Renal cortical epithelial cell (primary cell): ENCODE data around the gene FLT3. TPM values are rescaled to one million over a fixed set of nuclear protein-coding genes. Genes with fewer than 3 reads are reported as not detected.
"Not testable (repeated sequence)": the region's sequence is repeated elsewhere in the genome, so short reads cannot be mapped to it uniquely, and the experiment has no call there.

Experiments used
- DNase-seq: peaks from one replicate; pipeline ENCODE4 v3.0.0-alpha.2; 2011; ENCODE audit warnings: low read depth
- total RNA-seq: library from RNA; depleted of rRNA; stranded (reverse); fragments of >200 nt; gene quantifications from 2 replicates; pipeline ENCODE4 v1.2.3, GENCODE V29; 2014

Gene FLT3
- total RNA-seq, 1 donor from 2014 or later = under 0.01 TPM

- DNase-seq = no peak
Observed at GRCh38 chr13:28099396-28100149, 803 bp downstream of the FLT3 start.

GRCh38 chr13:28097503-28097902 lies 2.9 kb downstream of the FLT3 start:
- no peak for DNase-seq

- DNase-seq = no peak
Observed at GRCh38 chr13:28094306-28094705, 6.1 kb downstream of the FLT3 start.

GRCh38 chr13:28093881-28094280 lies 6.5 kb downstream of the FLT3 start:
- DNase-seq = no peak

GRCh38 chr13:28092431-28092830 lies 7.9 kb downstream of the FLT3 start:
- DNase-seq = no peak

- peak; percentile 15 for DNase-seq
Observed at GRCh38 chr13:28089065-28089464, 11.3 kb downstream of the FLT3 start.

- not testable (repeated sequence) for DNase-seq
Observed at GRCh38 chr13:28077820-28078219, 22.6 kb downstream of the FLT3 start.

- DNase-seq = no peak
Observed at GRCh38 chr13:28077231-28077630, 23.1 kb downstream of the FLT3 start.

- DNase-seq = no peak
Observed at GRCh38 chr13:28071424-28071823, 29.0 kb downstream of the FLT3 start.

GRCh38 chr13:28067491-28067890 lies 32.9 kb downstream of the FLT3 start:
- no peak for DNase-seq

- peak; percentile 26 for DNase-seq
Observed at GRCh38 chr13:28058866-28059613, 41.3 kb downstream of the FLT3 start.

GRCh38 chr13:28056970-28057712 lies 43.2 kb downstream of the FLT3 start:
- DNase-seq = no peak

GRCh38 chr13:28056426-28056825 lies 44.0 kb downstream of the FLT3 start:
- no peak for DNase-seq

- DNase-seq = no peak
Observed at GRCh38 chr13:28055357-28055756, 45.0 kb downstream of the FLT3 start.

GRCh38 chr13:28052945-28053344 lies 47.4 kb downstream of the FLT3 start:
- no peak for DNase-seq

- no peak for DNase-seq
Observed at GRCh38 chr13:28049880-28050875, 50.2 kb downstream of the FLT3 start.

- no peak for DNase-seq
Observed at GRCh38 chr13:28049215-28049614, 51.2 kb downstream of the FLT3 start.

- no peak for DNase-seq
Observed at GRCh38 chr13:28048768-28049167, 51.6 kb downstream of the FLT3 start.

- peak; percentile 62 for DNase-seq
Observed at GRCh38 chr13:28047757-28048388, 52.5 kb downstream of the FLT3 start.

- peak; percentile 16 for DNase-seq
Observed at GRCh38 chr13:28046981-28047380, 53.4 kb downstream of the FLT3 start.

GRCh38 chr13:28045861-28046260 lies 54.5 kb downstream of the FLT3 start:
- DNase-seq = no peak
